Measurements from ENCODE around the gene GHDC. TPM values are rescaled to one million over a fixed set of nuclear protein-coding genes. Genes with fewer than 3 reads are reported as not detected.
A peak's percentile ranks its signal among the peaks of the same experiment; 100 is the strongest.
"Not testable (repeated sequence)": the region's sequence is repeated elsewhere in the genome, so short reads cannot be mapped to it uniquely, and the experiment has no call there.

The GHDC gene
- total RNA-seq, 1 experiment from 2014 or later: 1.8 TPM

DNA sequence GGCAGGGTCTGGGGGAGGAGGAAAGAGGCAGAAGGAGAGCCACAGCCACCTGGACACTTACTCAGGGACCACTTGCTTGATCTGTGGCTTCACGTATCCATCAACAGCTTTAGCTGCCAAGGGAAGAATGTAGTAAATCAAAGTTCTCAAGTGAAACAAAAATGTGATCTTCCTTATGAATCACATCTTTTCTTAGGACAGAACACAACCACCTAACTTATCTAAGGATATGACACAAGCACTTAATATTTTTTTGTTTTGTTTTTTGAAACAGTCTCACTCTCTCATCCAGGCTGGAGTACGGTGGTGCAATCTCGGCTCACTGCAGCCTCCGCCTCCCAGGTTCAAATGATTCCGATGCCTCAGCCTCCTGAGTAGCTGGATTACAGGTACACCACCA is 8.4 kb upstream of the GHDC start:
- no peak for DNase-seq (ENCODE audit: low read depth)

DNA sequence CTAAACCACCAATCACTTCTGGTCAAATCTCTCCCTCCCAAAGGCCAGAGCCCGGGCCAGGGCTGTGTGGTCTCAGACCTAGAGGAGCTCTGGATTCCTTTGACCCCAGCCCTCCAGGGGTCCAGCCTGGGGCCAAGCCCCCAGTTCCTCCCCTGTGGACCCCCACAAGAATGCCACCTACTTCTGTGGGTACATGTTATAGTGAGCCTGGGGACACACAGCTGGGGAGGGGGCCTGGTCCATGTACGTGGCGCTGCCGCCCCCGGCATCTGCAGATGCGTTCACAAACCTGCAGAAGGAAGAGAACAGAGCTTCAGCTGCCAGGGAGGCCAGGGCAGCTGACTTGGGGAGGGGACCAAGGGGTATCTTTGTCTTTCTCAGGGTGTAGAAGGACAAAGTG is 7.9 kb upstream of the GHDC start:
- no peak for DNase-seq (ENCODE audit: low read depth)

DNA sequence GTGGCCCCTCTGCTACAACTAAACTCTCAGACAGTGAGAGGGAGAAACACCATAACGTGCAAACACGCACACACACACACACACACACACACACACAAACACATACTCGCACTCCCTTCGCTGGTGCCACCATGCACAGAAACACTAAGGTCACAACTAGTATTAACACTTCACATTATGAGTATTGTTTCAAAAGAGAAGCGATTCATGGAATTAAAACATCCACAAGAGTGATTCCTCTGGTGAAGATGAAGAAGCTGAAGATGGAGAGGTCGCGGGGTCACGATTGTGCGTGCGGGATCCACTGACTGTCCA is 7.1 kb upstream of the GHDC start:
- no peak for DNase-seq (ENCODE audit: low read depth)

DNA sequence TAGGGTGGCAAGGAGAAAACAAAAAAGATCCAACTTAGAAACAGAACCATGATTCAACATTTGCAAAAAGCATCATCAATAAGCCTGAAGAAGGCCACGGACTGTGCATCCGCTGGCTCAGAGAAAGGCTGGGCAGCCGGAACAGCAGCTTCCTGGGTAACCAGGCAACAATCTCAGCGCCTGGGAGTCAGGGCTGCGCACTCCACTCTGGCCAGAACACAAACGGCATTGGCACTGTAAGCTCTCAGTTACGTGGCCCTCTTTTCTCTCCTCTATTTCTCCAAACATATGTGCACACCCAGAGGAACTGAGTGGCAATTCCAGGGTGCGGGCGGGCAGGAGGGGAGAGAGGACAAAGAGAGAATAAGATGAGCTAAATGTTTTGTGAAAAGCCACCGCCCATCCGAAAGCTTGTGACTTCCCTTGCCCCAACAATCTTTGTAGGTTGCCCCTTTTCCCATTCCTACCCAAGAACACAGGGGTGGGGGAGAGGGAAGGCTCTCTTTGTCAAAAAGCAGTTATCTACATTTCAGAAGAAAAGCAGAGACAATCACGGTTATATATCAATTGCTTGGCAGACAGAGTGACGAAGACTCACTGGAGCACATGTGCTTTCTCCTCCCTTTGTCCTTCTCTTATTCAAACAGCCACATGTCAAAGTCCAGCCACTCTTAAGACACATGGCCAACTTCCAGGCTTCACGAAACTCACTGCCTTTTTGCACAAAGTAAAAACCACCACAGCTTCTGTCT is 6.6 kb upstream of the GHDC start:
- no peak for DNase-seq (ENCODE audit: low read depth)

DNA sequence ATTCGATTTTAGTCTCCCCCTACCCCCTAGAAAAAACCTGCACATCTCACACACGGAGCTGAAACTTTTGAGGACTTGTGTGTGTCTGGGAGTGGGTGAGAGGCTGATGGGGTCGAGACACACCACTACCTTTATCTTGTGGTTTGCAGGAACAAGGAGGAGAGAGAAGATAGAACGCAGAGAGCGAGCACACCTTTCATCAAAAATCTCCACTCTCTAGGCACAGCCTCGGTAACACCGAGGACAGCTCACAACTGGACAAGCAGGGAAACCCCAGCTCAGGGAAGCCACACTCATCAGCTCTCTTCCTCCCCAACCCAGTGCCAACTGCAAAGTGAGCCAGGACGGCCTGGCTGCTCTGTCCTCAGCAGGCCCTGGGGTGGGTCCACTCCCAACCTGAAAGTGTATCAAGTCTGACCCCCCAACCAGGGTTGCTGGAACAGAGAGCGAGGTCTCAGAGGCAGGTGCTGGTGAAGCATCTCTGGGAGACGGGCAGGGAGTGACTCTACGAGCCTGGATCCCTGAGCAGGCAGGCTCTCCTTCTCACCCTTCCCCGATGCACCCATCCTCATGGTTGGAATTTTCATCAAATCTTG is 5.2 kb upstream of the GHDC start:
- no peak for DNase-seq (ENCODE audit: low read depth)

DNA sequence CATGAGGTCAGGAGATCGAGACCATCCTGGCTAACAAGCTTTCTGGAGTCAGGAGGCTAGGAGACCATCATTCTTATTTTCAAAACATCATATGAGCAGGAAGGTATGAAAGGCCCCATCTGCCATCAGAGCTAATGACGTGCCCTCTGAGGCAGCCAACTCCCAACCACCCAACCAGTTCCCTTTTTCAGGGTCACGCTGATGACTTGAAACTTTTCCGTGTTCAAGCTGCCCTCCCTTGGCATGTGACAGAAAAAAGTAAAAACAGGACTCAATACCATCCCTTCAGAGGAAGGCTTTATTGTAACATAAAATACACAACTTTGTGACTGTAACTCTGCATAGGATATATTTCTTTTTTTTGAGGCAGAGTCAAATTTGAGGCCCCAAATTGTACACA is 4.6 kb upstream of the GHDC start:
- DNase-seq (ENCODE audit: low read depth): no peak

DNA sequence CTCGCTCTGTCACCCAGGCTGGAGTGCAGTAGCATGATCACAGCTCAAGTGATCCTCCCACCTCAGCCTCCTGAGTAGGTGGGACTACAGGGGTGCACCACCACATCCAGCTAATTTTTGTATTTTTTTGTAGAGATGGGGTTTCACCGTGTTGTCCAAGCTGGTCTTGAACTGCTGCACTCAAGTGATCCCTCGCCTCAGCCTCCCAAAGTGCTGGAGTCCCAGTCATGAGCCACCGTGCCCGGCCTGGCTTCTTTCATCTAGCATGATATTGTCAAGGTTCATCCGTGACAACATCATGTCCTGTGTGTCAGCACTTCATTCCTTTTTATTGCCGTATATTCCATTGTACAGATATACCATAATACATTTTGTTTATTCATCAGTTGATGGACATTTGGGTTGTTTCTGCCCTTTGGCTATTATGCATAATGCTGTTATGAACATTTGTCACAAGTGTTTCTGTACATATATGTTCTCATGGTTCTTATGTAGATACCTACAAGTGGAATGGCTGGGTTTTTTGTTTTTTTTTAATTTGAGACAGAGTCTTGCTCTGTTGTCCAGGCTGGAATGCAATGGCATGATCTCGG is 3.4 kb upstream of the GHDC start:
- no peak for DNase-seq (ENCODE audit: low read depth)

DNA sequence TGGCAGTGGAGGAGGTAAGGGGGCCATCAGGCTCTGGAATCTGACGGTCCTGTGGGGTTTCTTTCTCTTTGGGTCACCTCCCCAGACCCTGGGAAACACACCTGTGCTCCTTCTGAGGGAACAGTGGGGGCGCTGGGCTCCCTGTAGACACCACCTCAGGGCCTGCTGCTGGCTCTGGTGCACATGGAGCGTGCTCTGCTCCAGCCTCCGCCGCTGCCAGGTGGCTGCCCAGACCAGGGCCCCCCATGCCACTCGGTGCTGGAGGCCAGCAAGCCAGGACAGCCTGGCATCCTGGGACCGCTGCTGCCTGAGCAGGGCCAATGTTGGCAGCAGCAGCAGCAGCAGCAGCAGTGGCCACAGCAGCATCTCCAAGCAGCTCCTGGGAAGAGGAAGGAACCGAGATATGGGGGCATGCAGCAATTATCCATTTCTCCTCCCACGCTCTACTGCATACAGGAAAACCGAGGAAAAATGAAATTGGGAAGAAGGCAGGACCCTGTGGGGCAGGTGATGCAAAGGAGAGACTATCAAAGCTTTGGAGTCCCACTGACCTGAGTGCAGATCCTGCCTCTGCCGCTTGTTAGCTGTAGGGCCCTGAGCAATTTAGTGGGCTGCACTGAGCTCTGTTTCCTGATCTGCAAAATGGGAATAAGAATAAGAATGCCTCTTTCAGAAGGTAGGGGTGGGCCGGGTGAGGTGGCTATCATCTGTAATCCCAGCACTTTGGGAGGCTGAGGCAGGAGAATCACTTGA is 902 bp downstream of the GHDC start:
- DNase-seq (ENCODE audit: low read depth): no peak

DNA sequence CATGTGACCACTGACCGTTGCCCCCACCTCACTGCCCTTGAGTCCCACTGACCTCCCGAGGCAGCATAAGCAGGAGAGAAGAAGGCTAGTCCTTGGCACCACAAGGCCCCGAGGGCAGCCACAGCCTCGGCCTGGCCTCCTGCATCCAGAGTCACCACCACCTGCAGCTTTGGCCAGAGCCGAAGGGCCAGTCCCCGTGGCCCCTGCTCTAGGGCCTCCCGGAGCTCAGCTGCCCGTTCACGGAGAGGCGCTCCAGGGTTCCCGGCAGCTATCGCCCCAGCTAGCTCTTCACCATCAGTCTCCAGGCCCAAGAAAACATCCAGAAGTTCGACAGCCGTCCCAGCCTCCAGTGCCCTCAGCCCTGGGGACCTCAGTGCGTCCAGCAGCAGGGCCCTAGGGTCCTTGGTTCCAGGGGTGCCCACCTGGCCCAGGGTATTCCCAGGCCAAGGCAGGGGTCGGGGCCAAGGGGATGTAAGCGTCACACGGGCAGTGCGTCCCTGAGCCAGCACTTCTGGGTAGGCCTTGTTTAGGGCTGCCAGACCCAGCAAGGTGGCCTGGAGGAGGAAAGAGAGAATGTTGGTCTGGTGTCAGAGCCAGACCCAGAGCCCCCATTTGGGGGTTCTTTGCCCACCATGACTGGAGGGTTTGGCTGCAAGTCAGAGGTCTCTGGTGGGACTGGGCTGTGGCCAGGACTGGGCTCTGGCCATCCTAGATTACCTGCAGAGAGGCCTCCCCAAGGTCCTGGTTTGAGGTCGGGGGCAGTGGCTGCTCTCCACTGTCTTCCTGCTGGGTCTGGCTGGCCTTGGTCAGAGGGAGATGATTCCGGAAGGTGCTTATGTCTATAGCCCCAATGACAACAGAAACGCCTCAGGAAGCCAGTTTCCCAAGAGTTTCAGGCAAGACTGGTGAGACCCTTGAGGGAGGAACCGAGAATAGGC is 1.8 kb downstream of the GHDC start:
- no peak for DNase-seq (ENCODE audit: low read depth)

DNA sequence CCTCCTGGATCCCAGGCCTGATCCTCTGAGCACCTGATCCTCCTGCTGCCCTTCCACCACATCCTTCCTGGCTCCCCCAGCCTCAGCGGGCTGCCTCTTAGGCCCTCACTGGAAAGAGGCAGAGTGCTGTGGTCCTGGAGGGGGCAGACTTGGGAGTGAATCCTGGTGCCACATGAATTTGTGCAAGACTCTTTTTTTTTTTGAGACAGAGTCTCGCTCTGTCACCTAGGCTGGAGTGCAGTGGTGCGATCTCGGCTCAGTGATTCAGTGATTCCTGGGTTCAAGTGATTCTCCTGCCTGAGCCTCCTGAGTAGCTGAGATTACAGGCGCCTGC is 3.1 kb downstream of the GHDC start:
- DNase-seq (ENCODE audit: low read depth): no peak

DNA sequence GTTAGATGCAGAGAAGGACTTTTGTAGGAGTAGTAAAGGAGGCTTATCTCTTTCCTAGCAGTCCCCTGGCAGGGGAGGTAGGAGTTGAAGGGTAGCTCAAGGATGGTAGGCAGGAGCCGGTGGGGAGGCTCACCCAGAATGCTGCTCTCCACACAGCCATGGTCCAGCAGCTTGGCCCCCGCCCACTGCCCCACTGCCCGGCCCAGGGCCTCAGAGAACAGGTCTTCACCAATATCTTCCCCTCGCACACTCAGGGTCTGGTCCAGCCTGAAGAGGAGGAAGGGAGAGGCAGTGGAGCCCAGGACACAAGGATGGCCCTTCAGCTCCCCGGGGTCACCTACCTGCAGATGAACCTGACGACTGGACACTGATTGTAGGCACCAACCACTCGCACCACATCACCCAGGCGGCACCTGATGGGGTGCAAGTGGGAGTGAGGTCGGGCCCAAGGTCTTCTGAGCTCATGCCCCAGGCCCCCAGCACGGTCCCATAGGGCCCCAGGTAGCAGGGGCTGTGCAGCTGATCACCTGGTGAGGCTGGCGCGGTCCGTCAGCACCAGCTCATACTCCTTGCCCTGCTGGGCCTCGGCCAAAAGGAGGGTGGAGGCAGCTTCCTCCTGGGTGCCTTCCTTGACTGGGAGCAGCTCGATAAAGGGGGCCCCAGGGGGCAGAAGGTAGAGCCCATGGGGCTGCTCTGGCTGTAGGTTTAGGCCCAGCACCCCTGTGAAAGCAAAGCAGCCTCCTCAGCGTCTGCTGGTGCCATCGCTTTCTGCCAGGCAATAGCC is 3.6 kb downstream of the GHDC start:
- DNase-seq (ENCODE audit: low read depth): no peak

DNA sequence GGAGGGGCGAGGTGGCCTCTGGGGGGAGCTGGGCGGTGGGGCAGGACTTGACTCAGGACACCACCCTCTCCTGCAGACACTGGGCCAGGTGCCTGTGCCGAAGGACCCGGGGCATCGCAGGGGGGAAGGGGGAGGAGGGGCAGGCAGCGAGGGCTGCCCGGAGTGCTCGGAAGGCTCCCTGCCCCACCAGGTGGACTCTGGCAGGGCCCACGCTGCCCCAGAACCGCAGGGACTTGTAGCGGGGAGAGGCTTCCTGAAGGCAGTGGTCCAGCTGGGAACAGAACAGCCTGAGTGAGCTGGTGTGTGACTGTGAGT is 4.7 kb downstream of the GHDC start:
- no peak for DNase-seq (ENCODE audit: low read depth)

DNA sequence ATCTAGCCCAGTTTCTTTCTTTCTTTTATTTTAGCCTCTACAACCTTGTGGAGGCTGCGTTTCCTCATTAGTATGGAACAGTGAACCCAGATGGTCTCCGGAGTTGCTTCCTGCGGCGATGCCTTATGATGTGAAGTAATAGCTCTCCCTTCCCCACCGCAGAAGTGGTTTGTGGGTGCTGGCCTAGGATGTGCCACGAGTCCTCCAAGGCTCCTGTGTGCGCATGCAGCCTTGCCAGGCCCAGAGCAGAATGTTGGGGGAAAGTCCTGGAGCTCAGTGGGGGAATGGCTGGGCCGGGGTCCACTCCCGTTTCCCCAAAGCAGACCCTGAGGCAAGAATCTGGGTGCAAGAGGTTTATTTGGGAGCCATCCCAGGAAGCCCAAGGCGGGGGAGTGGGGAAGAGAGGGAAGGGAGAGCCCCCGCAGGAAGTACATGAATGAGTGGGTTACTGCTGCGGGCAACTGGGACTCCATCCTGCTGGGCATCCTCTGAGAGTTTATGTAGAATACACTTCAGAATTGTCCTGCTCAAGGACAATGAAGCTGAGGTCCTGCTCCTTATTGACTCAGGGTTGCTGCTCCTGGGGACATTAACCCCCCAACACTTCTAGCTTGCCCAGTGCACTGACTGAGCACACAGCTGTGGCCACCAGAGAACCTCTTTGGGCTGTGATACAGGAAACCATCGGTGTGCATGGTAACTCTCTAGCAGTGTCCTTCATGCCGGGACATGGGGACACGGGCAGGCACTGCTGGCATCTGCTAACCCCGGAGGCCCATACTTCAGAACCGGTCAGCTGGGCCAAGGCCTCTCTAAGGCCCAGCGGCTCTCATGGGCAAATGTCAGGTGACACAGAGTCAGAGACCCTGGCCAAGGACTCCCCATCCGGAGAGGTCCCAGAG is 5.3 kb downstream of the GHDC start:
- DNase-seq (ENCODE audit: low read depth): no peak

DNA sequence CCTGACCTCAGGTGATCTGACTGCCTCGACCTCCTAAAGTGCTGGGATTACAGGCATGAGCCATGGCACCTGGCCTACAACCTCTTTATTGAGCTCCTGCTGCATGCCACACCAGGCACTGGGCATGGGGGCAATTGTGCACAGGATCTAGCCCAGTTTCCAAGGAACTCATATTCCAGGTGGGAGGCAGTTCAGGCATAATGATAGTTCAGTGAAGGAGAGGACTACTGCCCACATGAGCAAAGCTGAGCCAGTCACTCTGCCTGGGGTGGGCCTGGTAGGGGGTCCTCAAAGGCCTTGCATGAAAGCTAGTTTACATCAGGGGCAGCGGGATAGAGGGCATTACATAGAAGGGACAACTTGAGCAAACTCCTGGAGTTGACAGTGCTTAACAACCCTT is 6.5 kb downstream of the GHDC start:
- DNase-seq (ENCODE audit: low read depth): no peak

DNA sequence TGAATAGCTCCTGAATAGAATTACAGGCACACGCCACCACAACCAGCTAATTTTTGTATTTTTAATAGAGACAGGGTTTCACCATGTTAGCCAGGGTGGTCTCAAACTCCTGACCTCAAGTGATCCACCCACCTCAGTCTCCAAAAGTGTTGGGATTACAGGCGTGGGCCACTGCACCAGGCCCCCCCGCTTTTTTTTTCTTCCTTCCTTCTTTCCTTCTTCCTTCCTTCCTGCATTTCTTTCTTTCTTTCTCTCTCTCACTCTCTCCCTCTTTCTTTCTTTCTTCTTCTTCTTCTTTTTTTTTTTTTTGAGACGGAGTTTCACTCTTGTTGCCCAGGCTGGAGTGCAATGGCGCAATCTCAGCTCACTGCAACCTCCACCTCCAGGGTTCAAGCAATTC is 8.1 kb downstream of the GHDC start:
- DNase-seq (ENCODE audit: low read depth): not testable (repeated sequence)

DNA sequence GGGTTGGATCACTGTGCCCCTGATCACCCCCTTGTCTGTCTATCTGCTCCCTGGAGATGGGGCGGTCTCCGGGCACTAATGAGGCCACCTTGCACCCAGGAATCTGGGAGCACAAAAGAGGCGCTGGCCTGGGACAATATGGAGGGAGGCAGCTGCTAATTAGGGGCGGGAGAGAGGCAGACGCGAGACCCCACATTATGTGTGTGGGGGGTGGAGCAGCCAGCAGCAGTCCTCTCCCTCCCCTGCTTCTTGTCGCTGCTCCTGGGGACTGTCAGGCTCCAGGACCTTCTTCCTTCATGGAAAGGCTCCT is 8.7 kb downstream of the GHDC start:
- no peak for DNase-seq (ENCODE audit: low read depth)

DNA sequence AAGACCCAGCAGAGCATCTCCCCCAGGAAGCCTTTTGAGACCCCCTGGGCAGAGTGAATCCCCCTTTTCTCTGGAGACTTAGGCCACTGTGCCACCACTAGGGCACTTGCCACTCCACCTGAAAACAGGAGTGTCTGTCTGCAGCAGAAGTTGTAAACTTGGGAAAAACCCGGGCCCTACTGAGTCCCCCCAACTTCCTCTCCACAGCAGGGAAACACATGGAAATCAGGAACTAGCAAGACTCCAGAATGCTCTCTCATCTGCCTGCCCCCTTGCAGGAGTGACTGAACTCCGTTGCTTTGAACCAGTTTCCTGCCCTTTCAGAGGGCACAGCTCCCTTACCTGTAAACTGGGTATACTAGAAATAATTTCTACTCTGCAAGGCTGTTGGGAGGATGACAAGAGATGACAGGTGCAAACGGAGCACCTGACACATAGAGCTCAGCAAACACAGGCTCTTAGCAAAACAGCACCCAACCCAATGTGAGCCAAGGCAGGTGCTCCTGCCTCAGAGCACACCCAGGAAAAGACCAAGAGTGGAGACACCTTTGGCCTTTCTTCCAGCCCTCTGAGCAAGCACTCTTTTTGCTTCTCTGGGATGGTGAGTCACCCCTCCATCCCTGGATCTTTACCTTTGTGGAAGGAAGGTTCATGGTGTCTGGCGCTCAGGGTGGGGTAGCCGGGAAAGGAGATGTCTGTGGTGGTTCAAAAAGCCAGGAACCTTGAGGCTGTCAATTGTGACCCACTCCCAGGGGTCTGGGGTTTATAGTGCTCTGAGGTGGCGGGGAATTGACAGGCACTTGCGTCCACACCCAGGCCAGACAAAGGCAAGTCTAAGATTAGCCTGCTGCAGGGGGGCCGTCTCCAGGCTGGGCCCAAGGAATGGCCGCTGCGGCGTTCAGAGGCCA is 9.3 kb downstream of the GHDC start, which contains the start of gene HCRT:
Gene HCRT, minus strand, starts transcription at position 740 of the 908 bp plus-strand sequence. Its CDS starts 87 bp downstream, at position 653.
- DNase-seq (ENCODE audit: low read depth): no peak

DNA sequence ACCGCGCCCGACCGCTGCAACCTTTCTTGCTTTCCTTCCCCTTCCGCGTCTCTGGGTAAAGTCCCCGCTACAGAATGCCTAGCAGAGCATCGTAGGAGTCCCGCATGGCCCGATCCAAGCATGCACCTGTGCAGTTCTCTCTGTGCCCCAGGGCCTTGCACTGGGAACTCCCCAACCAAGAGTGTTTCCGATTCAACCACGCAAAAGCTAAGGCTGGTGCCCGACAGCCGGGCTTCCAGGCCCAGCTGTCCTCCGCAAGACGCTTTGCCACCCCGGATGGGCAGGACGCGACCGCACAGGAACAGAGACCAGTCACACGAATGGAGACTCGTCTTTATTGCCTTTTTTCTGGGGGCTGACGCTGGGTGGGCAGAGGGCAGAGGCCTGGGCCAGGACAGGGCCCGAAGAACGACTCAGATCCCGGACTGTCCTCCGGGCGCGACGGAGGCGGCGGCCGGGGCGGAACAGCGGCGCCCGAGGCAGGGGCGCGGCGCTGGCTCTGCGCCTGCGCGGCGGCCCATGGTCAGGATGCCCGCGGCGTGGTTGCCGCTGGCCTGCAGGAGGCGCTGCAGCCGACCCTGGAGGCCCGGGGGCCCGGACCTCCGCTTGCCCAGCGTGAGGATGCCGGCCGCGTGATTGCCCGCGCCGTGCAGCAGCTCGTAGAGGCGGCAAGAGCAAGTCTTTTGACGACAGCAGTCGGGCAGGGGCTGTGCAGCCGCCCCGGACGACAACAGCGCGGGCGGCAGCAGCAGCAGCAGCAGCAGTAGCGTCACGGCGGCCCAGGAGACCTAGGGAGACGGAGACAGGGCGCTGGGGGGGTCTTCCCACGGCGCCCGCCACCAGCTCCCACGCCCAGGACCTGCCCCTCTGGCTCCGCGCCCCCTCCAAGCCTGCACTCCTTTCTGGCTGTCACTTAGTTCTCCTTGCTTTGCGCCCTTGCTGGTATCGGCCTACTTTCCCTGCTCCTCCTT is 10.3 kb downstream of the GHDC start:
- DNase-seq (ENCODE audit: low read depth): peak; percentile 71

Data from Daoy (cell line).